A172 (cell line): ENCODE results near the gene CSGALNACT2. TPM values are rescaled to one million over a fixed set of nuclear protein-coding genes. Genes with fewer than 3 reads are reported as not detected.

Experiments used
- DNase-seq: peaks from one replicate; pipeline ENCODE4 v3.0.0-alpha.2; 2015; ENCODE audit warnings: low spot score
- total RNA-seq: library from RNA; depleted of rRNA; stranded (reverse); fragments of >200 nt; shearing (Covaris generic); gene quantifications from 2 replicates; pipeline ENCODE4 v1.2.3, GENCODE V29; 2014

The CSGALNACT2 gene
- total RNA-seq, 1 experiment from 2014 or later: 15.4 TPM

- no peak for DNase-seq
Measured at GRCh38 chr10:43111921-43112607, 26.2 kb upstream of the CSGALNACT2 start.

GRCh38 chr10:43112608-43112961 lies 25.7 kb upstream of the CSGALNACT2 start:
- no peak for DNase-seq

GRCh38 chr10:43113201-43114087 lies 24.8 kb upstream of the CSGALNACT2 start:
- no peak for DNase-seq

GRCh38 chr10:43114088-43114742 lies 24.0 kb upstream of the CSGALNACT2 start:
- no peak for DNase-seq

- no peak for DNase-seq
Measured at GRCh38 chr10:43114743-43115611, 23.3 kb upstream of the CSGALNACT2 start.

- no peak for DNase-seq
Measured at GRCh38 chr10:43115881-43116595, 22.2 kb upstream of the CSGALNACT2 start.

- no peak for DNase-seq
Measured at GRCh38 chr10:43116596-43116995, 21.6 kb upstream of the CSGALNACT2 start.

GRCh38 chr10:43117031-43117776 lies 21.0 kb upstream of the CSGALNACT2 start:
- DNase-seq: no peak

- no peak for DNase-seq
Measured at GRCh38 chr10:43117777-43118583, 20.3 kb upstream of the CSGALNACT2 start.

- DNase-seq: no peak
Measured at GRCh38 chr10:43118631-43119415, 19.4 kb upstream of the CSGALNACT2 start.

GRCh38 chr10:43119416-43120115 lies 18.7 kb upstream of the CSGALNACT2 start:
- no peak for DNase-seq

- no peak for DNase-seq
Measured at GRCh38 chr10:43120116-43120928, 17.9 kb upstream of the CSGALNACT2 start.

GRCh38 chr10:43120929-43121314 lies 17.3 kb upstream of the CSGALNACT2 start:
- DNase-seq: peak; percentile 13

- DNase-seq: no peak
Measured at GRCh38 chr10:43121444-43121843, 16.8 kb upstream of the CSGALNACT2 start.

GRCh38 chr10:43122096-43122495 lies 16.1 kb upstream of the CSGALNACT2 start:
- no peak for DNase-seq

- DNase-seq: no peak
Measured at GRCh38 chr10:43122826-43123225, 15.4 kb upstream of the CSGALNACT2 start.
